Effector CD8-positive, alpha-beta T cell (primary cell): ENCODE measurements around the gene PSMD3.
A peak's percentile ranks its signal among the peaks of the same experiment; 100 is the strongest.

Experiments used
- DNase-seq: peaks from one replicate; lab custom pipeline; 2025; lab: John Stamatoyannopoulos, UW

The PSMD3 gene

DNA sequence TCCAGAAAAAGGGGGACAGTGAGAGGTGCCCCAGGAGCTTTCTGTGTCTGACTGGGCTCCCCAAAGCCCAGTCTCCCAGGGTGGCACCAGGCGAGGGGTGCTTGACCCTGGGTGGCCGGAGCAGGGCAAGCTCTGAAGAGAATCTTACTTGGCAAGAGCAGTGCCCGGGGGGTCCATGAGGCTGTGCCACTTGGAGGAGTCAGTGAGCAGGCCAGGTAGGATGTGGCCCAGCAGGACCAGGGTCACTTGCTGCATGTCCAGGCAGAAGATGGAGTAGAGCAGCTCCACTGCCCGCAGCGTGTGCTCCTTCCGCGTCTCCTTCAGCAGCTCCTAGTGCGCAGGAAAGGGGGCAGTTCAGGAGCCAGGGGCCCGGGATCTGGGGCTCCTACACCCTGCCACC lies 41.9 kb downstream of the PSMD3 start:
- DNase-seq: no peak

DNA sequence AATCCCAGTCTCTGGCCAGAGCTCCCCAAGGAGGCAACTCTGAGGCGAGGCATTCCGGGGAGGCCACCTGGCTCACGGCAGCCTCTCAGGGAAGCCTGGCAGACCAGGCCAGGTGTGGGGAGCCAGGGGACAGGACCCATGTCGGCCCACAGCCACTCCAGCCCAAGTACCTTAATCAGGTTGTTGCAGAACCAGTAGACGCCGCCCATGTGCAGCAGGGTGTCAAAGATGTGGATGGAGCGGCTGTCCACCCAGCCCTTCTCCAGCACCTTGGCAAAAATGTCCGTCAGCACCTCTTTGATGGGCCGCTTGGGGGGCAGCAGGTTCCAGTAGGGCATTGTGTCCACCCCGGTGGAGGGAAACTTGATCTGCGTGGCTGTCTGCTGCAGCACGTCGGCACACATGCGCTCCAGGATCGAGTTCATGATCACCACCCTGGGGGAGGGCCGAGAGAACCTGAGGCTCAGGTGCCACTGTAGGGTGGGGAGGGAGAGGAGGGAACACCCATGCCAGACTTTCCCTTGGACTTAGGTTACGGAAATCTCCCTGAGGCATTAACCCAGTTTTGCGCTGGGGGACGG lies 42.4 kb downstream of the PSMD3 start:
- no peak for DNase-seq

DNA sequence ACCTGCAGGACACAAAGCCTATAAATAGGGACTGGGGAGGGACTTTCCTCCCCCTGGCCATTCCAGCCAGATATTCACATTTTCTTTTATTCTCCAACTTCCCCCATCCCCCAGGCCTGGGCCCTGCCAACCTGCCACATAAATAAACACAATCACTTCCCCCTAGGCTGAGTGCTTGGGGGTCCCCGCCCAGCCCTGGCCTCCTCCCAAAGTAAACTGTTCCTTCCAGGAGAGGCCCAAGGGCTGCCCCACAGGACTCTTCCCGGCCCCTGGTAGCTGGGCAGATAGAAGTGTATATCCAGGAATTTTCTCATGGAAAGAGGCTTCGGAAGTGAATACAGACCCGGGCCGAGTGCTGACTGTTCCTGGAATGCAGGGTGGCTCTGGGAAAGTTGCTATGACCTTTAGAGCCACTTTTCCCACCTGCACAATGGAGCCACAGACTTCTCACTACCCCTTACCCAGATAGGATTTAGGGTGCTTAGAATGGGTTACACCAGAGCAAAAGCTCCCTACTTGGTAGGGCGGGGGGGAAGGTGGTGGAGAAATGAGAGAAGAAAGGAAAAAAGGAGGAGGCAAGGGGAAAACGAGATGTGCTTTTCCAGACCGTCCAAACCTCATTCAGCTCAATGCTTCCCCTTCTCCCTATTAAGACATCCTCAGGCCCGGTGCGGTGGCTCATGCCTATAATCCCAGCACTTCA lies 43.1 kb downstream of the PSMD3 start:
- no peak for DNase-seq

DNA sequence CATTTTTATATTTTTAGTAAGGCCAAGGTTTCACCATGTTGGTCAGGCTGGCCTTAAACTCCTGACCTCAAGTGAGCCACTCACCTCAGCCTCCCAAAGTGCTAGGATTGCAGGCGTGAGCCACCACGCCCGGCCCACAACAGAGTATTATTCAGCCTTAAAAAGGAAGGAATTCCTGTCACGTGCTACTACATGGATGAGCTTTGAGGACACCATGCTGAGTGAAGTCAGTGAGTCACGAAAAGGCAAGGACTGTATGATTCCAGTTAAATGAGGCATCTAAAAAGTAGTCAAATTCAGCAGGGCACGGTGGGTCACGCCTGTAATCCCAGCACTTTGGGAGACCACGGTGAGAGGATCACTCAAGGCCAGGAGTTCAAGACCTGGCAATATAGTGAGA lies 44.3 kb downstream of the PSMD3 start:
- DNase-seq: no peak

DNA sequence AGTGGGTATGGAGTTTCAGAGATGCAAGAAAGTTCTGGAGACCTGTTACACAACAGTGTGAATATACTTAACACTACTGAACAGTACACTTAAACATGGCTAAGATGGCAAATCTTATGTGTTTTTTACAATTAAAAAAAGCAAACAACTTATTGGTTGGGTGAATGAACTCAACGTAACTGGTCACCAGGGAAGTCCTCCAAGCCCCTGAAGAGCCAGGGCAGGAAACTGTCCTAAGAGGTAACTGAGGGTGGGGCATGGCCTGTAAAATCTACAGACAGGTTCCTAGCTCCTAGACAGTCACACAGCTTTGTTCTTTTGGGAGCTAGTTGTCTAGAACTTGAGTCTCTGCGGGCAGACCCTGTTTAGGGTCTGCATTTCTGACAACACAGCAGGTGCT lies 45.0 kb downstream of the PSMD3 start:
- DNase-seq: no peak

DNA sequence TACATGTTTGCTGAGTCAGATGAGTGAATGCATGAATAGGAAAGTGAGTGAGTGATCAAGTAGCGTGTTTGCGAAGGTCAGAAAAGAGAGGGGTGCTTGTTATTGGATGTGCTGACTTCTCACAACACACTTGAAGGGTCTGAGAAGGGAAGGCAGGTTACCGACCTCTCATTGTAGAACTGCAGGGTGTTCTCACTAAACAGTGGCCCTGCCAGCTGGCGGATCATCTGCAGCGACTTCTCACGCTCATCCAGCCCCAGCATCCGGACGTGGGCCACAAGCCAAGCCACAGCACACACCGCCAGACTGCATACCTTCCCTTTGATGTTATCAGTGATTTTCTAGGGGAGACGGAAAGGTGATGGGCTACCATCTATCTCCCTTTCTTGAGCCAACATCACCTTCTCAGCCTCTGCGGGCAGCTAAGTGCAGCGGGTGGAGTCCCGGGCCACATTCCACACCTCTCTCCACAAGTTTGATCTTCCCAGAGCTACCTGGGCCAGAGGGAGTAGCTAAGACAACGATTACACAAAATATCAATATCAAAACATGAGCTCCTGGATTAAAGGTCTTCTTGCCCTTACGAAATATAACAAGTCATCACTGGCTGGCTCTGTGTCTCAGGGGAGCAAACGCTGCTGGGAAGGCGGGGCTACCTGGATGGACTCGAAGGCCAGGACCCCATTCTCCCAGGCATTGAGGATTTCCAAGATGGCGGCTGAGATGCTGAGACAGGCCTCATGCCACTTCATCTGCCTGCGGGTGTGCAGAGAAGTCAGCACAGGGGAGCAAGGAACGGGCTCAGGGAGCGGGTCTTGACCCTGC lies 45.6 kb downstream of the PSMD3 start:
- DNase-seq: peak; percentile 19

DNA sequence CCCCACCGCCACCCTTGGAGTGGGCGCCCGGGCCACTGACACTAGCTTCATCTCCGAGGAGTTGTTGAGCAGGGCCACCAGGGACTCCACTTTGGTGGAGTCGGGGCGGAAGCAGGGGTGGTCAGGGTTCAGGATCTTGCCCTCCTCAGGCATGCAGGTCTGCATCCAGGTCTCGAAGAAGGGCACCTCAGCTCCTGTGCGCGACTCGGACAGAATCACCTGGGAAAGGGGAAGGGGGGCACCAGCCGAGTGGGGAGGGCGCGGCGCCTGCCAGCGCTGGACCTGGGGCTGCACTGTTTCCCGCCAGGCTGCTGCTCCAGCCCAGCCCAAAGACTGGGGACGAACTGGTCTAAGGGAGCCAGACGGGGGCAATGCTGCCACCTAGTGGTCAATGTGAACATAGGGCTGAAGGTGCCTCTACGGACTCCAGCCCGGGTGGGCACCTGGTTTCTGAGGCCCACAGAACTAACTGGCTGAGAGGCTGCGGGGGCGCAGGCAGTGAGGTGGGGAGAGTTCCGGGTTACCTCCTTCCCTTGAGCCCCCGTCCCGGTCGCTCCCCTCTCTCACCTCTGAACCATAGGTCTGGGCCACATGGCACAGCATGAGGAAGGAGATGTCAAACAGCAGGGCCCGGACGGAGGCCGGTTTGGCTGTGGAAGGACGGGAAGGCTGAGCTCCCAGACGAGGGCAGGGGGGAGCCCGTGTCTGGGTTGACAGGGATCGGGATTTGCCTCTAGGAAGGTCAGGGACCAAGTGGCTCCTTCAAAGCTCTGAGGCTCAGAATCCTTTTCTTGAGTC lies 46.4 kb downstream of the PSMD3 start:
- peak; percentile 70 for DNase-seq

DNA sequence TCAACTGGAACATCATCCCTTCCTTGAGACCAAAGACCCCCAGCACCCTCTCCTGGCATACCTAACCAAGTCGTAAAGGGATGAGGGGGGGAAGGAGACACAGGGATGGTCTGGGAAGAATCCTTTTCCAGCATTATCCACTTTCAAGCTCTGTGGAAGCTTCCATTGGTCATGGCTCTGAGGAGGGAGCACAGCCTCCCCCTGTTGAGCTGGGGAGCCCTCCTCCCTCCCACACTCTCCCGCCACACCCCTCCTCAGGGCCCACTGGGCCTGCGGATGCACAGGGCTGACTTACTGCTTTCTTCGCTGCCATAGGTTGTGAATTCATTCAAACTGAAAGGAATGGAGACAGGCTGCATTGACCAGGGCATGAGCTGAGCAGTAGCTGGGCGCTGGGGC lies 47.0 kb downstream of the PSMD3 start:
- DNase-seq: no peak

DNA sequence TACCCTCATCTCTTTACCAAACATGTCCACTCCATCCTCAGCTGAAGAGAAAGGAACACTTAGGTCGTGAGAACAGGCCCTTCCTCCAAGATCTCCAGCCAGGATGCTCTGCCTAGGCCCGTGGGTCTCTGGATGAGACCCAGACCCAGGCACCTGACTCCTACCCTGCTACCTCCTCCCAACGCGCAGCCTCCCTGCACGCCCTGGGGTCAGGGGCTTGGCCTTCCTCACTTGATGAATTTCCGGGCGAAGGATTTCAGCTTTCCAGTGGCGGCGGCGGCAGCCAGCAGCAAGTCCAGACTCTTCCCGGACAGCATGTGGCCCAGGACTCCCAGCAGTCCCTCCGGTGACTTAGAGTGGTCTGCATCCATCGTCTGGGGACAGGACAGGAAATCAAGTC lies 48.0 kb downstream of the PSMD3 start:
- no peak for DNase-seq

DNA sequence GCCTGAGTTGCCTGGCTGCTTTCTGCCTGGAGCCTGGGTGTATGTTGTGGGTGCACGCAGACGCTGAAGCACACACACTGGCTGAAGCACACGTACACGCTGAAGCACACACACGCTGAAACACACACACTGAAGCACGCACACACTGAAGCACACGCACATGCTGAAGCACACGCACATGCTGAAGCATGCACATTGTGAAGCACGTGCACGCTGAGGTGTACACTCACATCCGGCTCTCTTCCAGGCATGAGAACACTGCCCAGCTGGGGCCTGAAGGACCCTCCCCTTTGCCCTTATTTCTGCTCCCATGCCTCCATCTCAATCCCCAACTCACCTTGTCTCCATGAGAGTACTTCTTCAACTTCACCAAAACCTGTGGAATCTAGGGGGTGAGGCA lies 51.1 kb downstream of the PSMD3 start:
- DNase-seq: no peak

DNA sequence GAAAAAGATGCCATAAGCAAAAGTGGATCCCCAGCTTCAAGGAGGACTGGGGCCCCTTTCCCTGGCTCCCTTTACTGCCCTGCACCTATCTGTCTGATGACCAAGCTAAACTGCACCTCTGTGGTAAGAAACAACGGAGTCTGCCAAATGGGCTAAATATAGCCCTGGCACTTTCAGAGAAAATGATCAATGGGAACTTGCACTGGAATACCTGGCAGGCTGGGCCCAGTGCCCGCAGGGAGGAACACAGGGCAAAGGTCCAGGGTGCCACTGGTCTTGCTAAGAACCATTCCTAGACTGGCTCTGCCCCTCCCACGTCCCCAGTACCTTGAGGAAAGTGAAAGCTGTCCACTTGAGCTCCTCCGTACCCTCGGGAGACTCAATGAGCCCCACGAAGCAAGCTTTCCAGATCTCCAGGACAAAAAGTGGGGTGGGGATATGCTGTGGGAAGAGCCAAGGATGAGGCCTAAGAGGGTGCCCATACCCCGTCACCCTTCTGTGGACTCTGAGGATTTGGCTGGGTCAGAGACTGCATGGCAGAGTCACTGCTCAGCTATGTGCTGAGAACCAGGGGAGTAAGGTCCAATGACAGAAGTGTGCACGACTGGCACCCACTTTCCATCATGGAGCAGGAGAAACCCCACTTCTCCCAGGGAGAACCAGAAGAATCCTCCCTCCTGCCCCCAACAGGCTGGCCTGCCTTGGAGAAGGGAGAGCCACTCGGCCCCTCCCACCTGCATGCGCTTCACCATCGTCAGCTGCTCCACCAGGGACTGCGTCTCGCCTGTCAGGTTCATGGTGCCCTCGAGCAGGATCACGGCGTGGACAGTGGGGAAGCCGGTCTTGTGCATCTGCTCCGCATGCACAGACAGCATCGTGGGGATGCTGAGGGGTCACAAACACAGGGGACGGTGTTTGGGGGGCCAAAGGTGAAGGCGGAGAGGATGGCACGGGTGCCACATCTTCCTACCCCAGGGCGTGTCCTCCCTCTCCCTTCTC lies 52.0 kb downstream of the PSMD3 start:
- no peak for DNase-seq

DNA sequence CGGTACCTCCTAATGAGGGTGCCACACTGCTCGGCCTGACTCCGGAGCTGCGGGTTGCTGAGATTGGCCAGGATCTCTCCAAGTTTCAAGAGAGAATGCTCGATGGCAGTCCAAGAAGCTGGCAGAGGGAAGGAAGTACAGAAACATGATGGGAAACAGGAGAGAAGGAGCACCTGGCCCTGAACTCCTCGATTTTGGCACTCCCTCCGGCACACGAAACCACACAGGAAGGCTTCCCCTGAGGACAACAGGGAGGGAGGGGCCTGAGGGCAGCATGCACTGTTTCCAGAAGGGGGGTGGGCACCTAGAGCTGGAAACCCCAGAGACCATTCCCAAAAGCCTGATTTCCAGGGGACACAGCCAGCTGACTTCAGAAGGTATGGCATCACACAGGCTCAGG lies 52.7 kb downstream of the PSMD3 start:
- no peak for DNase-seq

DNA sequence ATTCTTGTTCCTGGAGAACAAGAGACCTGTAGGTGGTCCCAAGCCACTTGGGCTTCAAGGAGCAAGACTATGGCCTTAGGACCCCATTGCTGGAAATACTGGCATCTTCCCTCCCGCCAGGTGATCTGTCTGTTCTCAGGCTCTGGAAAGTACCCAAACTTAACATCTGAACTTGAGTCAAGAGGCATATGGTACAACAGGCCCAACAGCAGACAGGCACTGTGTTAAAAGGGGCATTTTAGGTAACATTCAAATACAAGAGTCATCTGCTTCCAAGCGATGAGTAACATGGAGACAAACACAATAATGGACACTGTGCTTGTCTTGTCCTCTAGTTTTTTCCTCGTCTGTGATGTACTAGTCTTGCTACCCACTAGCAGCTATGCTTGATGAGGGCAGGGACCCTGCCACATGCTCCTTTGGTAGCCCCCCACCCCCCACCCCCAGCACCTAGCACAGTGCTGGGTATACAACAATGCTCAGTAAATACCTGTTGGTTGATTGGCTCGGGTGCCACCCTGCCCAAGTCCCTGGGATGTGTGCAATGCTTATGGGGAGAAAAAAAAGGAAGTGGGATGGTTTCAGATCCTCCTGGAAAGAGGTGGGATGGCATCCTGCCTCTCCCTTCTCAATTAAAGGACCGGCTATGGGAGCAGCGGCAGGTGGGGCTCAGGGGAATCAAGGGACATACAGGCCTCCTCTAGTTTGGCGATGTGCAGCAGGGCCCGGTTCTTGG lies 54.0 kb downstream of the PSMD3 start:
- DNase-seq: no peak

DNA sequence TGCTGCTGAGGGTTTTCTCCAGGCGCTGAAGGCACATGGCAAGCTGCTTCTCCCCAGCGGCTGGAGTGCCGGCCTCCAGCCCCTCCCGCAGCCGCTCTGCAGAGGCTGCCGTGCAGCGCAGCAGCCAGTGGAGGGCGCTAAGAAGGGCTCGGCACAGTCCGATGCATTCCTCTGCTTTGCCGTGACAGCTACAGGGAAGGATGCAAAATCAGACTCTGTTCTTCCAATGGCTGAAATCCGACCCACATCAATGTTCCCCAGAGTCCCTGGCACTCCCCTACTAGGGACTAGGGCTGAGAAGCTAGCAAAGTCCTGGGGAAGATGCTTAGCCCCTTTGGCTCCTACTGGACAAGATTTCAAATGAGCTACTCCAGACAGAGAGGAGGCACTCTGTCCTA lies 54.6 kb downstream of the PSMD3 start:
- DNase-seq: no peak

DNA sequence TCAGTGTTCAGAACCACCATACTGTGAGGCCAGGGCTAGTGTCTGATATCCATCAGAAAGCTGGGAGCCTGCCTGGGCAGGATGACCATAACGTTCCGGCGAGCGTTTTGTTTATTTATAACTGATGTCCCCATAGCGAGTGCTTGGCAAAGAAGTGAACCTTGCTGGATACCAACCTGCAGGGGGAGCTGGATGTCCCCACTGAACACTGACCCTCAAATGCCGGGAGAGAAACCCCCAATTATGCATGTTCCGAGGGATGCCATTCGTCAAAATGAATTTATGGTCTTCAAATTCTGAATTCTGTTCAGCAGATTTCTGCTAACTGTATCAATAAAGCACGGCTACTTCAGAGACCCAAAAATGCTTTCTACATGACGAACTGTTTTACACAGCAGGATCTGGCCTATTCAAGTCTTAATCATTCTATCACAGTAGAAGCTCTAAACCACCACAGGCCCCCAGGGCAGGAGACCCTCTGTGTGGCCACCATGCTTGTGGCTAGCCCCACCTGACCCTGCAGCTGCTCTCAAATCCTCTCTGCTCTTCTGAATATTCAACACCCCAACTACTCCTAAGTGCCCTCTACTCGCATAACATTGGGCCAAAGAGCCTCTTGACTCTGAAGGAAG lies 58.4 kb downstream of the PSMD3 start:
- no peak for DNase-seq

DNA sequence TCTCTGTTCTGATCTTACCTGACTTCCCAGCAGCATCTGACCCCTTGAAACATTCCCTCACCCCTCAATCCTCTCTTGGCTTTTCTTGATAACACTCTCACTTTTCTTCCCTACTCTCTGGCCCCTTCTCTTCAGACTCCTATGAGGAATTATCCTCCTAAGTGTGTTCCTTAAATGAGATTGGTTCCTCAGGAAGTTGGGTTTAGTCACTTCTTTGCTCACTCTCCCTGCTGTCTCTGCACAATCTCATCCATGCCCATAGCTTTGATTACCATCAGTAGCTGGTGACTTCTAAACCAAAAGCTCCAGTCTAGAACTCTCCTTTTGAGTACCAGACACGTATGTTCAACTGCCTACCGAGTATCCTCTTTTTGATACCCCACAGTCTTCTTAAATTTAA lies 60.6 kb downstream of the PSMD3 start:
- DNase-seq: no peak
